GM18868 (cell line): ENCODE measurements around the gene STAC2.
A peak's percentile ranks its signal among the peaks of the same experiment; 100 is the strongest.

Experiments used
- ATAC-seq: cut with Tn5 transposase; IDR thresholded peaks from one replicate; pipeline ENCODE4 v1.9.1; 2021; ENCODE audit warnings: mild to moderate bottlenecking, moderate library complexity; ENCODE audit not compliant: unreplicated experiment

Gene STAC2

GRCh38 chr17:39210093-39210434, 15.7 kb downstream of the STAC2 start:
- no peak for ATAC-seq

- ATAC-seq, result no peak
Measured at GRCh38 chr17:39209317-39210092, 16.2 kb downstream of the STAC2 start.

GRCh38 chr17:39208893-39209292, 16.9 kb downstream of the STAC2 start:
- peak; percentile 57 for ATAC-seq

- no peak for ATAC-seq
Measured at GRCh38 chr17:39208136-39208535, 17.6 kb downstream of the STAC2 start.

GRCh38 chr17:39205112-39205526, 20.6 kb downstream of the STAC2 start:
- no peak for ATAC-seq

GRCh38 chr17:39204245-39204644, 21.5 kb downstream of the STAC2 start:
- ATAC-seq, result no peak

GRCh38 chr17:39200957-39201510, 24.7 kb downstream of the STAC2 start:
- no peak for ATAC-seq

GRCh38 chr17:39200070-39200879, 25.5 kb downstream of the STAC2 start, which contains the start of gene RPL19:
Gene RPL19 (plus strand): TSS chr17:39200283. CDS start chr17:39200345, 62 bp downstream.
- peak; percentile 52 for ATAC-seq

- peak; percentile 56 for ATAC-seq
Measured at GRCh38 chr17:39199820-39200069, 26.0 kb downstream of the STAC2 start.

- no peak for ATAC-seq
Measured at GRCh38 chr17:39198186-39198566, 27.6 kb downstream of the STAC2 start.

- ATAC-seq, result no peak
Measured at GRCh38 chr17:39197380-39198185, 28.2 kb downstream of the STAC2 start, which contains the start of gene CACNB1. Gene CACNB1 (minus strand): TSS chr17:39197669. CDS start chr17:39197495, 174 bp downstream.

GRCh38 chr17:39196808-39197291, 28.9 kb downstream of the STAC2 start:
- no peak for ATAC-seq

- no peak for ATAC-seq
Measured at GRCh38 chr17:39196241-39196807, 29.4 kb downstream of the STAC2 start.

GRCh38 chr17:39195568-39196160, 30.1 kb downstream of the STAC2 start:
- no peak for ATAC-seq

GRCh38 chr17:39194985-39195524, 30.7 kb downstream of the STAC2 start:
- no peak for ATAC-seq

- no peak for ATAC-seq
Measured at GRCh38 chr17:39194089-39194984, 31.4 kb downstream of the STAC2 start.

- no peak for ATAC-seq
Measured at GRCh38 chr17:39193346-39193745, 32.4 kb downstream of the STAC2 start.

GRCh38 chr17:39192901-39193300, 32.8 kb downstream of the STAC2 start:
- ATAC-seq, result no peak
